ENCODE measurements around the gene ID3.

GRCh38 chr1:23531562-23532094, 27.7 kb downstream of the ID3 start:
- TF ChIP-seq CTCF (IDR thresholded peaks at IDR 0.05; ENCODE audit: low read depth, low read length) (no peak), POLR2A (IDR thresholded peaks at IDR 0.05; ENCODE audit: extremely low read depth, insufficient read length) (no peak)

Data from NB4 (cell line).